ENCODE results near the gene WRNIP1. TPM values are rescaled to one million over a fixed set of nuclear protein-coding genes. Genes with fewer than 3 reads are reported as not detected.

Gene WRNIP1
- 10 to 100 TPM; 32.1 to 64.1 (median 34.7) TPM for total RNA-seq
- polyA plus RNA-seq, result 10 to 100 TPM; 32.7 to 39.0 TPM
- long read RNA-seq, donor 1, transcript WRNIP1-204 (7 exons, 2,670 nt), result major isoform, 178 of 195 reads
- long read RNA-seq, donor 1, partial matches to known transcripts, result 8 of 195 reads
- long read RNA-seq, donor 1, other reads (novel, unspliced or antisense), result 9 of 195 reads
- long read RNA-seq, donor 2, transcript WRNIP1-204 (7 exons, 2,670 nt), result major isoform, 7 of 16 reads
- long read RNA-seq, donor 2, partial matches to known transcripts, result 2 of 16 reads
- long read RNA-seq, donor 2, other reads (novel, unspliced or antisense), result 4 of 16 reads
- long read RNA-seq, donor 3, transcript WRNIP1-203 (7 exons, 2,595 nt), result minor isoform, 5 of 208 reads
- long read RNA-seq, donor 3, transcript WRNIP1-204 (7 exons, 2,670 nt), result major isoform, 186 of 208 reads
- long read RNA-seq, donor 3, partial matches to known transcripts, result 6 of 208 reads
- long read RNA-seq, donor 3, other reads (novel, unspliced or antisense), result 11 of 208 reads

DNA sequence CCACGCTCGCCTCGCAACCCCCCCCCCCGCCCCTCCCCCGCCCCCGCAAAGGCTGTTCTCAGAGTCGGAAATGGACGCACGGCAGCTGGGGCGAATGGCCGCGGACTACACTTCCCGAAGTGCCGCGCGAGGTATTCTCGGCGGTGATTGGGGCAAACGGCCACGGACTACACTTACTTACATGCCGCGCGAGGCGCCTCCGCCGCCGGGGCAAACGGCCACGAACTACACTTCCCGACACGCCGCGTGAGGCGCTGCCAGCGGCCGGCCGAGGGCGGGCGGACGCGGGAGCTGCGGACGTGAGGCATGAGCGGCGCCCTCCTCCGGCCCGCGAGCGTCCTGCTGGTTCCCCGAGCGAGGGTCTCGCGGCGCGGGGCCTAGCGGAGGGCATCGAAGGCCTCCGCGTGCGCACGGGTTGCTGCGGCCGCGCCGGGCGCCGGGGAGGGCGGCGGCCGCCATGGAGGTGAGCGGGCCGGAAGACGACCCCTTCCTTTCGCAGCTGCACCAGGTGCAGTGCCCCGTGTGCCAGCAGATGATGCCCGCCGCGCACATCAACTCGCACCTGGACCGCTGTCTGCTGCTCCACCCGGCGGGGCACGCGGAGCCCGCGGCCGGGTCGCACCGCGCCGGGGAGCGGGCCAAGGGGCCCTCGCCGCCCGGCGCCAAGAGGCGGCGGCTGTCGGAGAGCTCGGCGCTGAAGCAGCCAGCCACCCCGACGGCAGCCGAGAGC, at the start of gene WRNIP1:
Gene WRNIP1 (plus strand): TSS at position 228 of the 730 bp plus-strand sequence. CDS start 230 bp downstream, at position 458.
- Histone ChIP-seq H3K4me3 (peak within 1 kb of the TSS; percentile 71 to 94 (median 86)), H3K27ac (peak within 1 kb of the TSS; percentile 92 to 99 (median 97)), H3K4me1 (peaks cover 0 to 46% (median 33%) of the 10 kb centered on the region in 12 donors), H3K27me3 (no peaks in the 10 kb centered on the region), H3K9me3 (no peaks in the 10 kb centered on the region), H3K36me3 (peaks cover 0 to 4% (median 0%) of the 10 kb centered on the region in 9 donors)
- DNase-seq (peak; percentile 98 to 100 (median 99)), ATAC-seq (peak; percentile 91 to 95 (median 94))
- intact Hi-C loops (cut with DNase I), result loop anchor here in 1 of 10 donors (10.0 kb wide), 1 partner anchor 299 kb away; the partner anchor contains the start of gene RIPK1
- WGBS, 4 donors, result 0% methylated on average over 53 to 104 of the region's 104 CpGs; no CpG with 5 or more reads in 1 of the 4 donors
- peak in 1 of 2 donors; percentile 85 for TF ChIP-seq POLR2A (IDR thresholded peaks at IDR 0.05)
- TF ChIP-seq, protein P1, sequence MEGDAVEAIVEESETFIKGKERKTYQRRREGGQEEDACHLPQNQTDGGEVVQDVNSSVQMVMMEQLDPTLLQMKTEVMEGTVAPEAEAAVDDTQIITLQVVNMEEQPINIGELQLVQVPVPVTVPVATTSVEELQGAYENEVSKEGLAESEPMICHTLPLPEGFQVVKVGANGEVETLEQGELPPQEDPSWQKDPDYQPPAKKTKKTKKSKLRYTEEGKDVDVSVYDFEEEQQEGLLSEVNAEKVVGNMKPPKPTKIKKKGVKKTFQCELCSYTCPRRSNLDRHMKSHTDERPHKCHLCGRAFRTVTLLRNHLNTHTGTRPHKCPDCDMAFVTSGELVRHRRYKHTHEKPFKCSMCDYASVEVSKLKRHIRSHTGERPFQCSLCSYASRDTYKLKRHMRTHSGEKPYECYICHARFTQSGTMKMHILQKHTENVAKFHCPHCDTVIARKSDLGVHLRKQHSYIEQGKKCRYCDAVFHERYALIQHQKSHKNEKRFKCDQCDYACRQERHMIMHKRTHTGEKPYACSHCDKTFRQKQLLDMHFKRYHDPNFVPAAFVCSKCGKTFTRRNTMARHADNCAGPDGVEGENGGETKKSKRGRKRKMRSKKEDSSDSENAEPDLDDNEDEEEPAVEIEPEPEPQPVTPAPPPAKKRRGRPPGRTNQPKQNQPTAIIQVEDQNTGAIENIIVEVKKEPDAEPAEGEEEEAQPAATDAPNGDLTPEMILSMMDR (IDR thresholded peaks at IDR 0.05), result peak; percentile 38 to 85 (median 68)

- H3K27ac ChIP-seq, result no peak overlapping the region
- WGBS, 4 donors, result 84 to 93% (median 87%) methylated on average over 5 of the region's 5 CpGs
- TF ChIP-seq, protein P1 (IDR thresholded peaks at IDR 0.05), result no peak
- no peak for TF ChIP-seq POLR2A (IDR thresholded peaks at IDR 0.05)
Observed at GRCh38 chr6:2715737-2716136, 49.5 kb upstream of the WRNIP1 start.

GRCh38 chr6:2716936-2717700, 48.1 kb upstream of the WRNIP1 start:
- intact Hi-C loops (cut with DNase I), result no loop called here
- Histone ChIP-seq H3K27ac (no peak overlapping the region), H3K36me3 (no peaks in the 10 kb centered on the region), H3K4me1 (peaks cover 0 to 16% (median 0%) of the 10 kb centered on the region in 12 donors), H3K27me3 (no peaks in the 10 kb centered on the region), H3K4me3 (no peak overlapping the region), H3K9me3 (peaks cover 0 to 6% (median 0%) of the 10 kb centered on the region in 12 donors)
- TF ChIP-seq POLR2A (IDR thresholded peaks at IDR 0.05), result no peak
- TF ChIP-seq, protein P1 (IDR thresholded peaks at IDR 0.05), result no peak
- no peak for DNase-seq
- 80 to 90% (median 85%) methylated on average over 9 of the region's 9 CpGs for WGBS, 4 donors
- ATAC-seq, result no peak

More at GRCh38 chr6:2715737-2716136, 49.5 kb upstream of the WRNIP1 start:
- Histone ChIP-seq H3K4me3 (no peak overlapping the region), H3K9me3 (peaks cover 0 to 8% (median 0%) of the 10 kb centered on the region in 12 donors), H3K36me3 (no peaks in the 10 kb centered on the region), H3K27me3 (no peaks in the 10 kb centered on the region), H3K4me1 (peaks cover 0 to 16% (median 0%) of the 10 kb centered on the region in 12 donors)
- ATAC-seq (no peak), DNase-seq (no peak)
- intact Hi-C loops (cut with DNase I), result no loop called here
